Natural killer cell (primary cell): ENCODE data around the gene FAM229B. TPM values are rescaled to one million over a fixed set of nuclear protein-coding genes. Genes with fewer than 3 reads are reported as not detected.
"Not testable (repeated sequence)": the region's sequence is repeated elsewhere in the genome, so short reads cannot be mapped to it uniquely, and the experiment has no call there.

Experiments
- ATAC-seq, 3 donors: fragments of 150-1000 bp in 2 of 3; fragments of 200-7000 bp in 1 of 3; cut with Tn5 transposase; 1 replicate in 1 of 3; 2 replicates in 2 of 3; pipeline ENCODE4 v1.10.0; 2021; ENCODE audit warnings: mild to moderate bottlenecking in 2 of 3, moderate library complexity in 2 of 3
- DNase-seq, 2 donors: peaks; one replicate each; pipeline versions ENCODE4 v3.0.0 to v3.0.0-alpha.2; 2013 to 2021; ENCODE audit warnings: mixed read lengths in 1 of 2
- H3K27ac ChIP-seq: one replicate; pipeline ENCODE4 v1.5.1; 2013; ENCODE audit warnings: mild to moderate bottlenecking, low read length
- H3K27me3 ChIP-seq: one replicate; pipeline ENCODE4 v1.6.1; 2013; ENCODE audit warnings: low read length; ENCODE audit not compliant: control insufficient read depth, insufficient read depth
- H3K36me3 ChIP-seq: one replicate; pipeline ENCODE4 v1.6.1; 2013; ENCODE audit warnings: low read length; ENCODE audit not compliant: control insufficient read depth, insufficient read depth
- H3K4me1 ChIP-seq: one replicate; pipeline ENCODE4 v1.6.1; 2013; ENCODE audit warnings: low read length; ENCODE audit not compliant: control insufficient read depth, insufficient read depth
- H3K4me3 ChIP-seq: one replicate; pipeline ENCODE4 v1.5.1; 2013; ENCODE audit warnings: low read length
- H3K9me3 ChIP-seq: one replicate; pipeline ENCODE4 v1.6.1; 2013; ENCODE audit warnings: low read length; ENCODE audit not compliant: control insufficient read depth, insufficient read depth
- H3K27ac Mint-ChIP-seq, 2 donors: one replicate each; pipeline ENCODE4 v1.8.0; 2022; ENCODE audit warnings: mild to moderate bottlenecking in 2 of 2, mixed read lengths in 2 of 2, moderate library complexity in 1 of 2
- H3K27me3 Mint-ChIP-seq, 2 donors: one replicate each; pipeline ENCODE4 v1.8.0; 2022; ENCODE audit warnings: low read depth in 2 of 2, mixed read lengths in 2 of 2
- H3K36me3 Mint-ChIP-seq: one replicate; pipeline ENCODE4 v1.8.0; 2022; ENCODE audit warnings: mixed read lengths
- H3K4me1 Mint-ChIP-seq, 2 donors: one replicate each; pipeline ENCODE4 v1.8.0; 2022; ENCODE audit warnings: mixed read lengths in 2 of 2
- H3K4me3 Mint-ChIP-seq: one replicate; pipeline ENCODE4 v1.8.0; 2022; ENCODE audit warnings: mild to moderate bottlenecking, moderate library complexity, mixed read lengths
- H3K9me3 Mint-ChIP-seq, 2 donors: one replicate each; pipeline ENCODE4 v1.8.0; 2022; ENCODE audit warnings: mixed read lengths in 2 of 2
- WGBS: methylation state at CpG from one replicate; pipeline ENCODE4 v1.1.7; 2013; ENCODE audit warnings: missing lambda C conversion rate; ENCODE audit not compliant: insufficient coverage; 5-methylcytosine and 5-hydroxymethylcytosine counted together
- intact Hi-C: fragments of 100-400 bp; cut with micrococcal nuclease; formaldehyde crosslinking; loops from one replicate; pipeline ENCODE4 v1.14.2; 2022
- total RNA-seq, 4 donors: library from RNA; stranded (reverse); fragments of 120-200 nt in 1 of 4; gene quantifications; one replicate each; pipeline versions ENCODE4 v1.2.3 to v1.2.4, GENCODE V29; 2013 to 2022
- TF ChIP-seq, protein P1 (sequence below): fragments of 200-600 bp; IDR thresholded peaks from one replicate; pipeline ENCODE4 v1.8.0; 2022; ENCODE audit warnings: antibody characterized with exemption

Gene FAM229B
- total RNA-seq, 3 donors from 2014 or later (not counting 1 experiment from before 2014, with no cell fraction given), result 0.97 to 1.1 (median 0.99) TPM

DNA sequence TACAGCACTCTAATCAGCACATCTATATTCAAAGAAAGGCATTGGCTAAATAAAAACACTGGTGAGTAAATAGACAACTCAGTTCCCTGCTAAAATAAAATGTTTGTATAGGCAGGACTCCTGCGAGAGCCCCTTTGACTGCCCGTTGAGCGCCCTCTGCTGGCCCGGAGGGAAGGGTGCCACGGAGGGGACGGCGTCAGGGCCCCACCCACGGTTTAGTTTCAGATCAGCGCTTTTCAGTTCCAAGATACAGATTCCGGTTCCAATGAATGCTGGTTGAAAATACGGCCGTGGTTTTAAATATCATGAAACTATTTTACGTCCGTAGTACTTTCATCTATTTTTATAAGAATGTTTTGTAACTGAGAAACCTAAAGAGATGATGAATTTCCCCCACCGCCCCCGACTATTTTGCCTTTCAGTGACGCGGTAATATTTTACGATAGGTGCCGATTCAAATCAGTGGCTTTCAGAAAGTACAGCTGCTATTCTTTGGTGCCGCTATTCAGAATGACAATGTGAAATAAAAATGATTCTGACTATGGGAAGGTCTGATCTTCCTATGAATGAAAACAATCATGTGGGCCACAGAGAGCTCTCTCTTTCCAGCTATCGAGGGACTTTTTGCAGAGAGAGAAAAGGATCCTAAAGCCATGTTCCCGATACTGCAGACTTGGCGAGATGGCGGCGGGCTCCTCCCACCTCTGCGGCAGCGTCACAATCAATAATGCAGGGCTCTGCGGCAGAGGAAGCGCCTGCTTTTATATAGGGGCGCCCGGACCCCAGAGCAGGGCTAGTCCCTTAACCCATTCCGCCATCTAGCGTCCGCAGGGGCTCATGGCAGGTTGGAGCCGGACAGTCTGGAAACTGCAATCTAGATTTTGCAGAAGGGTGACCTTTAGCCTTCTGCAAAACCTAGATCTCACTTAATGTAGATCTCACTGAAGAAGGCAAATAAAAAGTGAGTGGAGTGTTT lies 44.1 kb upstream of the FAM229B start:
- Histone ChIP-seq H3K36me3 (no peaks in the 10 kb centered on the region), H3K4me1 (no peaks in the 10 kb centered on the region), H3K4me3 (peak overlapping the region; percentile 77), H3K27ac (peak overlapping the region; percentile 91), H3K27me3 (no peaks in the 10 kb centered on the region), H3K9me3 (no peaks in the 10 kb centered on the region)
- DNase-seq, result peak; percentile 85 to 96
- peak overlapping the region; percentile 96 to 97 for H3K27ac Mint-ChIP-seq
- intact Hi-C loops, result loop anchor here (1.0 to 10.0 kb wide), 6 partner anchors 47 to 1032 kb away; partner anchors contain the start of gene REV3L
- H3K27me3 Mint-ChIP-seq, result no peaks in the 10 kb centered on the region
- under 1% methylated on average over 32 of the region's 36 CpGs for WGBS
- ATAC-seq, result peak; percentile 92 to 94 (median 93)
- TF ChIP-seq, protein P1, sequence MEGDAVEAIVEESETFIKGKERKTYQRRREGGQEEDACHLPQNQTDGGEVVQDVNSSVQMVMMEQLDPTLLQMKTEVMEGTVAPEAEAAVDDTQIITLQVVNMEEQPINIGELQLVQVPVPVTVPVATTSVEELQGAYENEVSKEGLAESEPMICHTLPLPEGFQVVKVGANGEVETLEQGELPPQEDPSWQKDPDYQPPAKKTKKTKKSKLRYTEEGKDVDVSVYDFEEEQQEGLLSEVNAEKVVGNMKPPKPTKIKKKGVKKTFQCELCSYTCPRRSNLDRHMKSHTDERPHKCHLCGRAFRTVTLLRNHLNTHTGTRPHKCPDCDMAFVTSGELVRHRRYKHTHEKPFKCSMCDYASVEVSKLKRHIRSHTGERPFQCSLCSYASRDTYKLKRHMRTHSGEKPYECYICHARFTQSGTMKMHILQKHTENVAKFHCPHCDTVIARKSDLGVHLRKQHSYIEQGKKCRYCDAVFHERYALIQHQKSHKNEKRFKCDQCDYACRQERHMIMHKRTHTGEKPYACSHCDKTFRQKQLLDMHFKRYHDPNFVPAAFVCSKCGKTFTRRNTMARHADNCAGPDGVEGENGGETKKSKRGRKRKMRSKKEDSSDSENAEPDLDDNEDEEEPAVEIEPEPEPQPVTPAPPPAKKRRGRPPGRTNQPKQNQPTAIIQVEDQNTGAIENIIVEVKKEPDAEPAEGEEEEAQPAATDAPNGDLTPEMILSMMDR, result peak; percentile 83
- no peaks in the 10 kb centered on the region for H3K36me3 Mint-ChIP-seq
- H3K4me1 Mint-ChIP-seq, result peaks cover 10 to 12% of the 10 kb centered on the region in 2 donors
- H3K4me3 Mint-ChIP-seq, result peak overlapping the region; percentile 99
- no peaks in the 10 kb centered on the region for H3K9me3 Mint-ChIP-seq

DNA sequence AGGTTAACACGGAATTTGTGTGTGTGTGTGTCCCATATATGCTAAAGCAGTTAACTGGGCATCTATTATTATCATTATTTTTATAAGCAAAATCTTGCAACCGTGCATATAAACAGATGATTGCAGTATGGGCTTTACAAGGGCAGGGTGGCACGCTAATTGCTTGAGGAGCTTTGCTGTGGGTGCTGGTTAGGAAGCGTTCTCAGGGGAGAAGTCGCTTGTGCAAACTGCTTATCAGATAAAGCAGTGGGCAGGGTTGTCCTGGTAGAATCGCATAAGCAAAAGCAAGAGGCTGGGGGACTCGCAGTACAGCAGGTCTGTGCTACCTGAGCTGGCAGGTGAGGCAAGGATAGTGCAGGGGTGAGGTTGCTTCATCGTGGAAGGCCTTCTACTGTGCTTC lies 43.2 kb upstream of the FAM229B start:
- Histone ChIP-seq H3K27ac (no peak overlapping the region), H3K36me3 (no peaks in the 10 kb centered on the region), H3K9me3 (no peaks in the 10 kb centered on the region), H3K27me3 (no peaks in the 10 kb centered on the region), H3K4me3 (no peak overlapping the region), H3K4me1 (no peaks in the 10 kb centered on the region)
- intact Hi-C loops, result loop anchor here (10.0 kb wide), 1 partner anchor 559 kb away; the partner anchor contains the start of gene REV3L
- no peak for ATAC-seq
- Mint-ChIP-seq H3K9me3 (no peaks in the 10 kb centered on the region), H3K4me3 (peak overlapping the region; percentile 99), H3K27me3 (no peaks in the 10 kb centered on the region), H3K4me1 (peaks cover 10 to 12% of the 10 kb centered on the region in 2 donors), H3K27ac (peak overlapping the region in 1 of 2 donors; percentile 96), H3K36me3 (no peaks in the 10 kb centered on the region)
- WGBS, result 71% methylated on average over 8 of the region's 8 CpGs
- TF ChIP-seq, protein P1, result no peak
- DNase-seq, result no peak

- TF ChIP-seq, protein P1, result no peak
- Mint-ChIP-seq H3K36me3 (no peaks in the 10 kb centered on the region), H3K4me1 (peaks cover 10 to 12% of the 10 kb centered on the region in 2 donors), H3K27me3 (no peaks in the 10 kb centered on the region), H3K9me3 (no peaks in the 10 kb centered on the region), H3K27ac (no peak overlapping the region), H3K4me3 (no peak overlapping the region)
- Histone ChIP-seq H3K27ac (no peak overlapping the region), H3K27me3 (no peaks in the 10 kb centered on the region), H3K4me1 (no peaks in the 10 kb centered on the region), H3K9me3 (no peaks in the 10 kb centered on the region), H3K4me3 (no peak overlapping the region), H3K36me3 (no peaks in the 10 kb centered on the region)
- intact Hi-C loops, result loop anchor here (10.0 kb wide), 1 partner anchor 560 kb away; the partner anchor contains the start of gene REV3L
- DNase-seq, result no peak
- 83% methylated on average over 3 of the region's 3 CpGs for WGBS
- no peak for ATAC-seq
Measured at GRCh38 chr6:112044856-112045255, 42.5 kb upstream of the FAM229B start.

GRCh38 chr6:112047523-112047922 lies 39.9 kb upstream of the FAM229B start:
- H3K36me3 Mint-ChIP-seq, H3K27ac ChIP-seq, ATAC-seq, DNase-seq, H3K9me3 Mint-ChIP-seq, H3K9me3 ChIP-seq, H3K27me3 Mint-ChIP-seq, H3K27me3 ChIP-seq, H3K27ac Mint-ChIP-seq, H3K4me3 Mint-ChIP-seq, H3K4me1 ChIP-seq, H3K4me3 ChIP-seq, H3K36me3 ChIP-seq: not testable (repeated sequence)
- WGBS, result 97% methylated on average over 21 of the region's 25 CpGs
- intact Hi-C loops, result loop anchor here (10.0 kb wide), 1 partner anchor 563 kb away; the partner anchor contains the start of gene REV3L
- peaks cover 5 to 11% of the 10 kb centered on the region in 2 donors for H3K4me1 Mint-ChIP-seq
